Measurements from ENCODE around the gene CTNNB1.

DNA sequence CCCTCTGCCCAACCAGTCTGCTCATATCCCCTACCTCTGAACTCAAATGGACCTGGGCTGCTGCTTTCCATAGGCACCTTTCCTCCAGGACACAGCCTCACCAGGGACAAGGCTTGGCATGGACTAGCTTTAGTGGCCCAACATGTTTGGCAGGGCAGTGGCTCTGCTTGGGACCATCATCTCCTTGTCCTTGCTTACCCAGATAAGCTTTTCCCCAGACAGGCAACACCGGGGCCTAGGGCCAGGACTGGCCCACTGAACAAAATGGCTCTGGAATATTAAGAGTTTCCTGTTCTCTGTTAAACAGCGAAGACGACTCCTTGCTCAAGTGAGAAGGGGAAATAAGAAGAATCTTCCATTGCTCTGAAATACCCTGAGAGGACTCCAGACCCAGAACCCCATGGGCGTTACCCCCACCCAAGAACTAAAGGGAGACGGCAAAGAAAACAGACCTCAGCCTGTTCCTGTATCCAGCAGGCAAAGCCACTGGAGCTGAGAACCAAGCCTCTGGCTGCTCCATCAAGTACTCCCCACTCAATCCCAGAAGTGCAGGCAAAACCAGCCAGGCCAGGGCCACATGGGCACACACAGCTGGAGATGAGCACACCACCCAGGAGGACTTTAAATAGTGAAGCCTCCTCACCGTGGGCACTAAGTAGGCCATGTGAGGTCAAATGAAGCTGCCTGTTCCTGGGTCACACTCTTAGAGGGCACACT is 45.5 kb downstream of the CTNNB1 start:
- no peak for TF ChIP-seq POLR2AphosphoS5 (IDR thresholded peaks at IDR 0.05; ENCODE audit: low read depth)
- TF ChIP-seq, protein P1, sequence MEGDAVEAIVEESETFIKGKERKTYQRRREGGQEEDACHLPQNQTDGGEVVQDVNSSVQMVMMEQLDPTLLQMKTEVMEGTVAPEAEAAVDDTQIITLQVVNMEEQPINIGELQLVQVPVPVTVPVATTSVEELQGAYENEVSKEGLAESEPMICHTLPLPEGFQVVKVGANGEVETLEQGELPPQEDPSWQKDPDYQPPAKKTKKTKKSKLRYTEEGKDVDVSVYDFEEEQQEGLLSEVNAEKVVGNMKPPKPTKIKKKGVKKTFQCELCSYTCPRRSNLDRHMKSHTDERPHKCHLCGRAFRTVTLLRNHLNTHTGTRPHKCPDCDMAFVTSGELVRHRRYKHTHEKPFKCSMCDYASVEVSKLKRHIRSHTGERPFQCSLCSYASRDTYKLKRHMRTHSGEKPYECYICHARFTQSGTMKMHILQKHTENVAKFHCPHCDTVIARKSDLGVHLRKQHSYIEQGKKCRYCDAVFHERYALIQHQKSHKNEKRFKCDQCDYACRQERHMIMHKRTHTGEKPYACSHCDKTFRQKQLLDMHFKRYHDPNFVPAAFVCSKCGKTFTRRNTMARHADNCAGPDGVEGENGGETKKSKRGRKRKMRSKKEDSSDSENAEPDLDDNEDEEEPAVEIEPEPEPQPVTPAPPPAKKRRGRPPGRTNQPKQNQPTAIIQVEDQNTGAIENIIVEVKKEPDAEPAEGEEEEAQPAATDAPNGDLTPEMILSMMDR (IDR thresholded peaks at IDR 0.05; ENCODE audit: insufficient read depth, low read length), result no peak
